Testis (tissue), 2 donors: ENCODE data around the gene ABHD2.

ENCODE experiments used
- POLR2A ChIP-seq: fragments of 450-650 bp; IDR thresholded peaks from one replicate; pipeline ENCODE4 v1.6.1; 2017; ENCODE audit warnings: antibody characterized with exemption, mild to moderate bottlenecking, moderate library complexity
- TF ChIP-seq, protein P1 (sequence below), 3 experiments: fragments of 450-650 bp in 2 of 3; fragments of 200-600 bp in 1 of 3; sonication (generic) in 1 of 3; IDR thresholded peaks; one replicate each; pipeline ENCODE4 v1.5.1; 2016 to 2019; ENCODE audit warnings: antibody characterized with exemption in 3 of 3, mild to moderate bottlenecking in 2 of 3, moderate library complexity in 1 of 3

- TF ChIP-seq POLR2A = no peak
- TF ChIP-seq, protein P1, sequence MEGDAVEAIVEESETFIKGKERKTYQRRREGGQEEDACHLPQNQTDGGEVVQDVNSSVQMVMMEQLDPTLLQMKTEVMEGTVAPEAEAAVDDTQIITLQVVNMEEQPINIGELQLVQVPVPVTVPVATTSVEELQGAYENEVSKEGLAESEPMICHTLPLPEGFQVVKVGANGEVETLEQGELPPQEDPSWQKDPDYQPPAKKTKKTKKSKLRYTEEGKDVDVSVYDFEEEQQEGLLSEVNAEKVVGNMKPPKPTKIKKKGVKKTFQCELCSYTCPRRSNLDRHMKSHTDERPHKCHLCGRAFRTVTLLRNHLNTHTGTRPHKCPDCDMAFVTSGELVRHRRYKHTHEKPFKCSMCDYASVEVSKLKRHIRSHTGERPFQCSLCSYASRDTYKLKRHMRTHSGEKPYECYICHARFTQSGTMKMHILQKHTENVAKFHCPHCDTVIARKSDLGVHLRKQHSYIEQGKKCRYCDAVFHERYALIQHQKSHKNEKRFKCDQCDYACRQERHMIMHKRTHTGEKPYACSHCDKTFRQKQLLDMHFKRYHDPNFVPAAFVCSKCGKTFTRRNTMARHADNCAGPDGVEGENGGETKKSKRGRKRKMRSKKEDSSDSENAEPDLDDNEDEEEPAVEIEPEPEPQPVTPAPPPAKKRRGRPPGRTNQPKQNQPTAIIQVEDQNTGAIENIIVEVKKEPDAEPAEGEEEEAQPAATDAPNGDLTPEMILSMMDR (IDR thresholded peaks at IDR 0.05) = no peak
Measured at GRCh38 chr15:89123181-89123525, 34.9 kb downstream of the ABHD2 start.
